SK-N-SH treated with all-trans-retinoic acid at 6 μM for 48 hours (cell line): ENCODE results near the gene PPM1H.

Source experiments
- BACH2 ChIP-seq: fragments of 250-450 bp; sonication (Bioruptor Pico); IDR thresholded peaks from 2 replicates; pipeline ENCODE4 v1.9.0; 2021; ENCODE audit warnings: mild to moderate bottlenecking, borderline replicate concordance
- CREB5 ChIP-seq: fragments of 250-450 bp; sonication (Bioruptor Pico); IDR thresholded peaks from 2 replicates; pipeline ENCODE4 v1.5.1; 2020; ENCODE audit warnings: low read depth, mild to moderate bottlenecking, moderate library complexity
- CSDC2 ChIP-seq: fragments of 250-450 bp; sonication (Bioruptor Pico); IDR thresholded peaks from 2 replicates; pipeline ENCODE4 v1.5.0; 2020; ENCODE audit warnings: mild to moderate bottlenecking, moderate library complexity
- ESRRG ChIP-seq: fragments of 250-450 bp; sonication (Bioruptor Pico); IDR thresholded peaks from 2 replicates; pipeline ENCODE4 v1.6.1; 2021; ENCODE audit warnings: mild to moderate bottlenecking
- POU6F1 ChIP-seq: fragments of 250-450 bp; sonication (Bioruptor Pico); IDR thresholded peaks from 2 replicates; pipeline ENCODE4 v1.8.0; 2021; ENCODE audit warnings: low read depth, mild to moderate bottlenecking, moderate library complexity, borderline replicate concordance
- SNAI2 ChIP-seq: fragments of 250-450 bp; sonication (Bioruptor Pico); IDR thresholded peaks from 2 replicates; pipeline ENCODE4 v1.5.0; 2020; ENCODE audit warnings: mild to moderate bottlenecking, moderate library complexity
- TOX ChIP-seq: fragments of 250-450 bp; sonication (Bioruptor Pico); IDR thresholded peaks from 2 replicates; pipeline ENCODE4 v1.8.0; 2021; ENCODE audit warnings: mild to moderate bottlenecking, moderate library complexity, borderline replicate concordance
- ZFP30 ChIP-seq: fragments of 450-650 bp; formaldehyde crosslinking; IDR thresholded peaks from 2 replicates; pipeline ENCODE4 v1.5.0; 2022; ENCODE audit warnings: mild to moderate bottlenecking, moderate library complexity
- ZNF565 ChIP-seq: fragments of 450-650 bp; formaldehyde crosslinking; conservative IDR thresholded peaks from 2 replicates; pipeline ENCODE4 v1.5.0; 2020; ENCODE audit warnings: low read depth, mild to moderate bottlenecking, moderate library complexity
- ZNF8 ChIP-seq: fragments of 450-650 bp; formaldehyde crosslinking; IDR thresholded peaks from 2 replicates; pipeline ENCODE4 v1.5.0; 2020; ENCODE audit warnings: mild to moderate bottlenecking, moderate library complexity
- TF ChIP-seq, protein P1 (sequence below): fragments of 250-450 bp; sonication (Bioruptor Pico); IDR thresholded peaks from 2 replicates; pipeline ENCODE4 v1.5.0; 2020; ENCODE audit warnings: mild to moderate bottlenecking, moderate library complexity
- TF ChIP-seq, protein P2 (sequence below): fragments of 250-450 bp; sonication (Bioruptor Pico); IDR thresholded peaks from 2 replicates; pipeline ENCODE4 v1.8.0; 2020; ENCODE audit warnings: mild to moderate bottlenecking, moderate library complexity, borderline replicate concordance

GRCh38 chr12:62700091-62700880, 234.7 kb downstream of the PPM1H start:
- TF ChIP-seq SNAI2 (no peak), POU6F1 (CRISPR knock-in tag) (no peak), CREB5 (CRISPR knock-in tag) (no peak), CSDC2 (no peak), ZNF8 (CRISPR knock-in tag) (no peak), ESRRG (no peak), TOX (CRISPR knock-in tag) (no peak), ZFP30 (CRISPR knock-in tag) (no peak), BACH2 (CRISPR knock-in tag) (no peak), ZNF565 (CRISPR knock-in tag) (no peak)
- TF ChIP-seq, protein P1, sequence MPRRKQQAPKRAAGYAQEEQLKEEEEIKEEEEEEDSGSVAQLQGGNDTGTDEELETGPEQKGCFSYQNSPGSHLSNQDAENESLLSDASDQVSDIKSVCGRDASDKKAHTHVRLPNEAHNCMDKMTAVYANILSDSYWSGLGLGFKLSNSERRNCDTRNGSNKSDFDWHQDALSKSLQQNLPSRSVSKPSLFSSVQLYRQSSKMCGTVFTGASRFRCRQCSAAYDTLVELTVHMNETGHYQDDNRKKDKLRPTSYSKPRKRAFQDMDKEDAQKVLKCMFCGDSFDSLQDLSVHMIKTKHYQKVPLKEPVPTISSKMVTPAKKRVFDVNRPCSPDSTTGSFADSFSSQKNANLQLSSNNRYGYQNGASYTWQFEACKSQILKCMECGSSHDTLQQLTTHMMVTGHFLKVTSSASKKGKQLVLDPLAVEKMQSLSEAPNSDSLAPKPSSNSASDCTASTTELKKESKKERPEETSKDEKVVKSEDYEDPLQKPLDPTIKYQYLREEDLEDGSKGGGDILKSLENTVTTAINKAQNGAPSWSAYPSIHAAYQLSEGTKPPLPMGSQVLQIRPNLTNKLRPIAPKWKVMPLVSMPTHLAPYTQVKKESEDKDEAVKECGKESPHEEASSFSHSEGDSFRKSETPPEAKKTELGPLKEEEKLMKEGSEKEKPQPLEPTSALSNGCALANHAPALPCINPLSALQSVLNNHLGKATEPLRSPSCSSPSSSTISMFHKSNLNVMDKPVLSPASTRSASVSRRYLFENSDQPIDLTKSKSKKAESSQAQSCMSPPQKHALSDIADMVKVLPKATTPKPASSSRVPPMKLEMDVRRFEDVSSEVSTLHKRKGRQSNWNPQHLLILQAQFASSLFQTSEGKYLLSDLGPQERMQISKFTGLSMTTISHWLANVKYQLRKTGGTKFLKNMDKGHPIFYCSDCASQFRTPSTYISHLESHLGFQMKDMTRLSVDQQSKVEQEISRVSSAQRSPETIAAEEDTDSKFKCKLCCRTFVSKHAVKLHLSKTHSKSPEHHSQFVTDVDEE (CRISPR knock-in tag): no peak
- TF ChIP-seq, protein P2, sequence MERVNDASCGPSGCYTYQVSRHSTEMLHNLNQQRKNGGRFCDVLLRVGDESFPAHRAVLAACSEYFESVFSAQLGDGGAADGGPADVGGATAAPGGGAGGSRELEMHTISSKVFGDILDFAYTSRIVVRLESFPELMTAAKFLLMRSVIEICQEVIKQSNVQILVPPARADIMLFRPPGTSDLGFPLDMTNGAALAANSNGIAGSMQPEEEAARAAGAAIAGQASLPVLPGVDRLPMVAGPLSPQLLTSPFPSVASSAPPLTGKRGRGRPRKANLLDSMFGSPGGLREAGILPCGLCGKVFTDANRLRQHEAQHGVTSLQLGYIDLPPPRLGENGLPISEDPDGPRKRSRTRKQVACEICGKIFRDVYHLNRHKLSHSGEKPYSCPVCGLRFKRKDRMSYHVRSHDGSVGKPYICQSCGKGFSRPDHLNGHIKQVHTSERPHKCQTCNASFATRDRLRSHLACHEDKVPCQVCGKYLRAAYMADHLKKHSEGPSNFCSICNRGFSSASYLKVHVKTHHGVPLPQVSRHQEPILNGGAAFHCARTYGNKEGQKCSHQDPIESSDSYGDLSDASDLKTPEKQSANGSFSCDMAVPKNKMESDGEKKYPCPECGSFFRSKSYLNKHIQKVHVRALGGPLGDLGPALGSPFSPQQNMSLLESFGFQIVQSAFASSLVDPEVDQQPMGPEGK (CRISPR knock-in tag): no peak
